Measurements from ENCODE around the gene CHST8.

- TF ChIP-seq POLR2AphosphoS5 (IDR thresholded peaks at IDR 0.05; ENCODE audit: borderline replicate concordance, low read depth, low read length) (no peak), FOXP2 (optimal IDR thresholded peaks at IDR 0.05; ENCODE audit: control extremely low read depth, extremely low read length, insufficient read depth) (no peak), EZH2 (IDR thresholded peaks at IDR 0.05) (no peak)
Observed at GRCh38 chr19:33689868-33690267, 68.1 kb downstream of the CHST8 start.
